Measurements from ENCODE around the gene NCOA1.
"Not testable (repeated sequence)": the region's sequence is repeated elsewhere in the genome, so short reads cannot be mapped to it uniquely, and the experiment has no call there.

NCOA1 gene

DNA sequence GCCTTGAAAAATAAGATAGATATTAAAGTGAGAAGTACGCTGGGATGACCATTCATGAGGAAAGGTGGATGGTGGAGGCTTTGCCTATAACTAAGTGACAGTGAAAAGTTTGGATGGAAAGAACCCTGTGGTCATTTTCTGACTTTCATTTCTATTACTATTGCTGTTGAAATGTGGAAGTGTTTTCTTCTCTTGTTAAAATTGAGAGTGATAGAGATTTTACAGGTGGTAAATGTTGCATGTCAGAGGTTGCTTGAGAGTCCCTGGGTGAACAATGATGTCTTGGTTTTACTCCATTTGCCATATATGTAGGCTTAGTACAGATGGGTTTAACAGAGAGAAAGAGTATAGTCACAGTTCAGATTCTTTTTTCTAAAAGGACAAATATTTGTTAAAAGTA, 18.4 kb downstream of the NCOA1 start:
- no peak for DNase-seq

DNA sequence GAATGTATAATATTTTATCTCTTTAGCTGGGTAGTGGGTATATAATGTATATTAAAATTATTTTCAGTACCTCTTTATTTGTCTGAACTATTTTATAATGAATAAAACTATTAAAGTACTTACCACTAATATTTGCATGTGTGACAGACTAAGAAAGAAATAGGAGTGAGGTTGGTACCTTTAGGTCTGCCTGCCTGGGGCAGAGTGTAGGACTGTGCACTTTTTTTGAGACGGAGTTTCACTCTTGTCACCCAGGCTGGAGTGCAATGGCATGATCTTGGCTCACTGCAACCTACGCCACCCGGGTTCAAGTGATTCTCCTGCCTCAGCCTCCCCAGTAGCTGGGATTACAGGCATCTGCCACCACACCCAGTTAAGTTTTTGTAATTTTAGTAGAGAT, 18.8 kb downstream of the NCOA1 start:
- DNase-seq: no peak

DNA sequence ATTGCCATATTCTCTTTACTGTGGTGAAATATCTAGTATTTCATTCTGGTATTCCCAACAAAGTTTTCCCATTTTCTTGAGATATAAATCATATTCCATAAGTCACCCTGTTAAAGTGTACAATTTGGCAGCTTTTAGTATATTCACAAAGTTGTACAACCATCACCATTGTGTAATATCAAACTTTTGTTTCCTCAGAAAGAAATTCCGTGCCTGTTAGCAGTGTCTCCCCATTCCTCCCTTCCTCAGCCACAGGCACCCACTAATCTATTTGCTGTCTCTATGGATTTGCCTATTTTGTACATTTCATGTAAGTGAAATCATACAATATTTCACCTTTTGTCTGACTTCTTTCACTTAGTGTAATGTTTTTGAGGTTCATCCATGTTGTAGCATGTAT, 19.7 kb downstream of the NCOA1 start:
- no peak for DNase-seq

DNA sequence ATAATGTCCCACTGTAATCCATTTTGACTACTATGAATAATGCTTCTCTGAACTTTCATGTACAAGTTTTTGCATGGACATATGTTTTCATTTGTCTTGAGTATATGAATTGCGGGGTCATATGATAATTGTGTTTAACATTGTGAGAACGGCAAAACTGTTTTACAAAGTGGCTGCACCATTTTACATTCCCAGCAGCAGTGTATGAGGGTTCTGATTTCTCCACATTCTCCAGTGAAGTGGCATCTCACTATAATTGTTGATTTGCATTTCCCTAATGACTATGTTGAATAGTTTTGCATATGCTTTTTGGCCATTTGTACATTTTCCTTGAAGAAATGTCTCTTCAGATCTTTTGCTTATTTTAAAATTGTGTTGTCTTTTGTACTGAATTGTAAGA, 20.1 kb downstream of the NCOA1 start:
- no peak for DNase-seq

DNA sequence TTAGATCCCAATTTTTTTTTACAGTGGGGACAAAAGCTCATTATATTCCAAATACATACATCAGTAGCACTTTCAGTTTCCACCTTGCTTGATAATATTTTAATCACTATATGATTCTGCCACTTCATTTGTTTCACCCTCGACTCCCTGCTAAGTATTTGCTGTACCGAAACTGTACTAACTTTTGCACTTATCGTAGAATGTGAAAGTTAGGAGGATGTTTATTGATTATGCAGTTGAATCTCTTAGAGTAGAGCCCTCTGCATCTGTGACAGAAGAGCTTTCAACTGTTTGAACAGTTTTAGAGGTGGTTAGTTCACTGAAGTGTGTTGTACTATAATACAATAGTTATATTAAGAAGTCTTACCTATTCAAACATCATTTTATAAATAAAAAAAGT, 20.8 kb downstream of the NCOA1 start:
- no peak for DNase-seq

DNA sequence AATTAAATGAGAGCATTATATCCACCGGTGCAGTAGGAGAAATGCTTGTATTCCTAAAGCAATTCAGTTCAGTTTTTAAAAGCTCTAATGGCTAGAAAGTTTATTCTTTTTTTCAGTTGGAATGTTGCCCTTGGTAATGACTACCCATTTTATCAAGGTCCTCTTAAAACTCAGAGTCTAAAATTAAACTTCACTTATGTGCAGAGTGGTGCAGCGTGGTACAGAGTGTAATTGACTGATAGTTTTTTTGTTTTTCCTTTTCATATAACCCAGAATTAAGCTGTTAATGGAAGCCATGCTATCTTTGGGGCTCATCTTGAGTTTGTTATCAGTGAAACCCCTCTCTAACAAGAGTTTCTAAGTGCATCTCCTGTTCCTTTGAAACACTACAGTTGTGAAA, 21.4 kb downstream of the NCOA1 start:
- DNase-seq: no peak

DNA sequence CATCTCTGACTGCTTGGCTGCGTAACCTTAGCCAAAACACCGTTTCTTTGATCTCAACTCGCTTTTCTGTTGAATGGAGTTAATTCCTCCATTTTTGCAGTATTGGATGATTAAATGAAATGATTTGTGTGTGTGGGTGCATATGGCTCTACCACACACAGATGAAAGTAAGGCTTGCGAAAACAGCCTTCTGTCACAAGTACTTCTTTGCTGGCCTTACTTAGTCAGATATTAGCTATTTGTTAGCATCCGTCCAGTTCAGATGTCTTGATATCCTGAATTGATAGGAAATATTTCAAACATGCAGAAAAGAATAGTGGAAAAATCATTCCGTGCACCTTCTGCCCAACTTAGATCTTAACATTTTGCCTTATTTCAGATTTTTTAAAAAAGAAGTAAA, 21.8 kb downstream of the NCOA1 start:
- DNase-seq: no peak

DNA sequence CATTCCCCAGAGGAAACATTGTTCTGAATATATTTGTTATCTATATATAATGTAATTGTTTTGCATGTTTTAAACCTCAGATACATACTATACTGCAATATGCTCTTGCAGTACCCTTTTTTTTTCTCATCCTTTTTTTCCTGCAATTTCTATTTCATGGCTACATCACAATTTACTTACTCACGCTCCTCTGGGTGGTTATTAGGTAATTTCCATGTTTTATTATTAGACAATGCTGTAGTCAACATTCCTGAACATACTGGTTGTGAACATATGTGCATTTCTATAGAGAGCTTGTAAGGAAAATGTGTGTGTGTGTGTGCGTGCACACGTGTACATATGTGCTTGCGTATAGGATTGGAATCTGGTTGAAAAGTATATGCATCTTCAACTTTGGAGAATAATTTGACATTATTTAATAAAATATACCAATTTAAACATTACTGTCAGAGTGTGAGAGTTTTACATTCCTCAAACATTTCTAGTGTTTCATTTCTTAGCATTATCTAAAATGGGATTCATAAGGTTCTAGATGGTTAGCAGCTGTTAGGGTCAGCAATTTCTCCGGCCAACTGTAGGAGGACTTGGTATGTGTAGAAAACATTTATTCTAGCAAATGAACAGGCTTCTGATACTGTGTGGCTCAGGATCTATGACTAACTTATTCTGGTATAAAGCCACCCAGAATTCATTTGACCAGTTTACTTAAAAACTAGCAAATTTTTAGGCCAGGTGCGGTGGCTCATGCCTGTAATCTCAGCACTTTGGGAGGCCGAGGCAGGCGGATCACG, 22.4 kb downstream of the NCOA1 start:
- no peak for DNase-seq

DNA sequence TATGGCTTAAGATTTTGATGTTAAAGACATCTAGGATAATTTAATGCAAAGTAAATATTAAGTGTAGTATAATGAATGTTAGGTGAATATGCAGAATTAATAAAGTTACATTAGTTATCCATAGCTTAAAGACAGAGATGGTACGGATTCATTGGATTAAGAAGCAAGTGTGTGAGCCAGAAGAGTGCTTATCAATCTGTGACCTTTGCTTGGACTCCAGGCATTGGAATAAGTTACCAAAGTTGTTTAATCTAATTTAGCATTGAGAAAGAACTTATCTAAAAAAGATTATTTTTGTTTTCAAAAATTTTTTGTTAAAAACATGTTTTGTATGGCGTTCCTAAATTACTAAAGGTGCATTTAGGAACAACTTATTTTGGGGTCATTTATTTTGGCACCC, 23.8 kb downstream of the NCOA1 start:
- DNase-seq: no peak

DNA sequence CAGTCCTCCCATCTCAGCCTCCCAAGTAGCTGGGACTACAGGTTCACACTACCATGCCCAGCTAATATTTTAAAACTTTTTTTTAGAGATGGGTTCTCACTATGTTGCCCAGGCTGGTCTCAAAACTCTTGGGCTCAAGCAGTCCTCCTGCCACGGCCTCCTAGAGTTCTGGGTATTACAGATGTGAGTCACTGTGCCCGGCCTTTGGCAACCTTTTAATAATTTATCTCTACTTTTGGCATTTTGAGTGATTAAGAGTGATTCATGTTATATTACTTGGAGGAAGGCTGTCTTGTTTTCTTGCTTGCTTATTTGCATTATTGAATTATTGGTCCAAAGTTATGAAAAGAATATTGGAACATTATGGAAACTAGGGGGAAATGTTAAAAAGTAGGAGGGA, 24.3 kb downstream of the NCOA1 start:
- DNase-seq: no peak

DNA sequence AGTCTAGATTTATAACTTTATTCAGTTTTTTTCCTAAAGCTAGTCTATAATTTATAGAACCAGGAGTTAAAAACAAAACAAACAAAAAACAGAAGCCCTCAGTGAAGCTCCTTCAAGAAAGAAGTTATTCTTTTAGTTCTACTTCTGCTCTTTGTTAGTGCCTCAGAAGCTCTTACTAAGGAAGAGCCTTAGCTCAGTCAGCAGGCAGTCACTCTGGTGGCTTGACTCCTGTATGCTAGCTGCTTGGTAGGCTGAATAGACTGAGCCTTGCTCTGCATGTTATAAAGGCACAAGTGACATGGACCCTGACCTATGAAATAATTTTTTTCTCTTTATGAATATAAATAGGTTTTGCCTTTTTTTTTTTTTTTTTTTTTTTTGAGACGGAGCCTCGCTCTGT, 24.8 kb downstream of the NCOA1 start:
- no peak for DNase-seq

DNA sequence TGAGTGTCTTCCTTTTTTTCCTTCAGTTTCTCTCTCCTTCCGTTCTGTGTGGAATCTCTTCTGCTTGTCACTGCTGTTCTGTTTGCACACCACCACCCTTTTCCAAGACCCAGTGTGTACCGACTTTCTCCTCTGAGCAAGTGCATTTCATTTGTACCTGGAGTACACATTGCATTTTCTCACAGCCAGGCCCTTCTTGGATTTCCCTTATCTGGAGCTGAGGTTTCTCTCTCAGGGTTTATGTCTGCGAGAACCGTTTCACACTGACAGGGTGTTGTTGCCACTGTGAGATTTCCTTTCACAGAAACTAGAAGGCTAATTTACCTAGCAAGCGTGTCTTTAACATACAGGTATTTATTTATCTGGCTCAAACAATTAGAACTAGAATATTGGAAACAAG, 26.2 kb downstream of the NCOA1 start:
- no peak for DNase-seq

DNA sequence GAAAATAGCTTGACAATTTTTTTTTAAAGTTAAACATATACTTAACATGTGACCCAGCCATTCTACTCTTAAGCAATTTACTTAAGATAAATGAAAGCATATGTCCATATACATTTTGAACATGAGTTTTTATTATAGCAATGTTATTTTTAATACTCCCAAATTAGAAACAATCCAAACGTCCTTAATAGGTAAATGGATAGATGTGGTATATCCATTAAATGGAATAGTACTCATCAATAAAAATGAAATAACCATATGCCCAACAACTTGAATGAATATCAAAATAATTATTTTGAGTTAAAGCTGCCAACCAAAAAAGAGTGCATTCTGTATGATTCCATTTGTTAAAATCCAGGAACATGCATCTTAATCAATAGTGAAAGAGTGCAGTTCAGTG, 29.1 kb downstream of the NCOA1 start:
- DNase-seq: no peak

DNA sequence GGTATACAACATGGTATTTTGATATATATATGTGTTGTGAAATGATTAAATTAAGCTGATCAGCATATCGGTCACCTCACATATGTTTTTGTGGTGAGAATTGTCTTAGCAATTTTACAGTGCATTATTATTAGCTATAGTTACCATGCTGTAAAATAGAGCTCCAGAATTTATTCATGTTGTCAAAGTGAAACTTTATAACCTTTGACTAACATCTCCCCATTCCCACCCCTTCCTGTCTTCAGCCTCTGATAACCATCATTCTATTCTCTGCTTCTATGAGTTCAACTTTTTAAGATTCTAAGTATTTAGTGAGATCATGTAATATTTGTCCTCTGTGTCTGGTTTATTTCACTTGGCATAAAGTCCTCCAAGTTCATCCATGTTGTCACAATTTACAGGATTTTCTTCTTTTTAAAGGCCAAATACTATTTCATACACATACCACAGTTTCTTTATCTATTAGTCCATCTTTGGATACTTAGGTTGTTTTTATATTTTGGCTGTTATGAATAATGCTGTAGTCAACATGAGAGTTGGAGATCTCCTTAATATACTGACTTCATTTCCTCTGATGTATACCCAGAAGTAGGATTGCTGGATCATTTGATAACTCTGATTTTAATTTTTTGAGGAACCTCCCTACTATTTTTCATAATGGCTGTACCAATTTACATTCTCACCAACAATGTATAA, 30.3 kb downstream of the NCOA1 start:
- DNase-seq: no peak

DNA sequence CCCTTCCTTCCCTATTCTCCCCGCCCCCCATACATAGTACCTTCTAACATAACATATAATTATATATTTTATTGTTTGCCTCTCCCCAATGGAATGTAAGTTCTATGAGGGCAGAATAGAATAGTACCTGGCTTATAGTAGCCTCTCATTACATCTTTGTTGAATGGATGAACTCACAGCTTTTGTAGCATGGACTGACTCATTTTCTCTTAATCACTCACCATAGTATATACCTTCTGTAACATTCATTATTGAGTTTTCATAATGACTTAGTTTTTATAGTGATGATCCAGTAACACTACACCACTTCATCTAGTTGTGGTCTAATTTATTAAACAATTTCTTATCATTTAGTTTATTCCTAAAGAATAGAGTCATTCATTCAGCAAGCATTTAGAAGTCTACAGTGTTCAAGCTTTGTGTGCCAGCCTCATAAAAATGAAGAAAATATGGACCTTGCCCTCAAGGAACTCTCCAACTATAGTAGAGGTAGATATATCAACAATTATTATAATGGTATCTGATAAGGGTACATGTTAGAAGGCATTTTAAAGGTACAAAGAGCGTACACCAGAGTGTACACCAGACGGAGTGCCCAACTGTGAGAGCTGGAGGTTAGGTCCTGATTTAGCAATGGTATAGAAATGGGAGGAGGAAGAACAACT, 31.1 kb downstream of the NCOA1 start:
- DNase-seq: no peak

DNA sequence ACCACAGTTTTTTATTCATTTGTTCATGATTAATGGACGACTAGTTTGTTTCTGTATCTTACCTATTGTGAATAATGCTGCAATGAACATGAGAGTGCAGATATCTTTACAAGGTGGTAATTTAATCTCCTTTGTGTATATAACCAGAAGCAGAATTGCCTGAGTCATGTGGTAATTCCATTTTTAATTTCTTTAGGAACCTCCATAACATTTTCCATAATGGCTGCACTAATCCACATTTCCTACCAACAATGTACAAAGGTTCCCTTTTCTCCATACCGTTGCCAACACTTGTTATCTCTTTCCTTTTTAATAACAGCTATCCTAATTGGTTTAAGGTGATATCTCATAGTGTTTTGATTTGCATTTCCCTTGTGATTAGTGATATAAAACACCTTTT, 36.5 kb downstream of the NCOA1 start:
- no peak for DNase-seq

DNA sequence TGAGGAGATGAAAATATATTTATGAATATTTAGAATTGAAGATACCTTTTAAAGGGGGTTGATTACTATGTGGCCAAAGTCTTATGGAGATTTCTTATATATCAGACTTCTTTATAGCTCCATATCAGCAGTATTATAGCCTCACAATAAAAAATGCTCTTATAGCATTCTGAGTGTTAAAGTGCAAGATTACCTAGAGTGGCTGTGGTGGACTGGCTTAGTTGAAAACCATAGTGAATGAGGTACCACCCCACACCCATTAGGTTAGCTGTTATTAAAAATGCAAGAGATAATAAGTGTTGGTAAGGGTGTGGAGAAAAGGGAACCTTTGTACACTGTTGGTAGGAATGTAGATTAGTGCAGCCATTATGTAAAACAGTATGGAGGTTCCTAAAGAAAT, 39.7 kb downstream of the NCOA1 start:
- DNase-seq: no peak

DNA sequence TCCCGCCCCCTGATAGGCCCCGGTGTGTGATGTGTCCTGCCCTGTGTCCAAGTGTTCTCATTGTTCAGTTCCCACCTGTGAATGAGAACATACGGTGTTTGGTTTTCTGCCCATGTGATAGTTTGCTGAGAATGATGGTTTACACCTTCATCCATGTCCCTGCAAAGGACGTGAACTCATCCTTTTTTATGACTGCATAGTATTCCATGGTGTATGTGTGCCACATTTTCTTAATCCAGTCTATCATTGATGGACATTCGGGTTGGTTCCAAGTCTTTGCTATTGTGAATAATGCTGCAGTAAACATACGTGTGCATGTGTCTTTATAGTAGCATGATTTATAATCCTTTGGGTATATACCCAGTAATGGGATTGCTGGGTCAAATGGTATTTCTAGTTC, 40.6 kb downstream of the NCOA1 start:
- DNase-seq: not testable (repeated sequence)

DNA sequence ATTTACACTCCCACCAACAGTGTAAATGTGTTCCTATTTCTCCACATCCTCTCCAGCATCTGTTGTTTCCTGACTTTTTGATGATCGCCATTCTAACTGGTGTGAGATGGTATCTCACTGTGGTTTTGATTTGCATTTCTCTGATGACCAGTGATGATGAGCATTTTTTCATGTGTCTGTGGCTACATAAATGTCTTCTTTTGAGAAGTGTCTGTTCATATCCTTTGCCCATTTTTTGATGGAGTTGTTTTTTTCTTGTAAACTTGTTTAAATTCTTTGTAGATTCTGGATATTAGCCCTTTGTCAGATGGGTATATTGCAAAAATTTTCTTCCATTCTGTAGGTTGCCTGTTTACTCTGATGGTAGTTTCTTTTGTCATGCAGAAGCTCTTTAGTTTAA, 41.0 kb downstream of the NCOA1 start:
- DNase-seq: not testable (repeated sequence)

DNA sequence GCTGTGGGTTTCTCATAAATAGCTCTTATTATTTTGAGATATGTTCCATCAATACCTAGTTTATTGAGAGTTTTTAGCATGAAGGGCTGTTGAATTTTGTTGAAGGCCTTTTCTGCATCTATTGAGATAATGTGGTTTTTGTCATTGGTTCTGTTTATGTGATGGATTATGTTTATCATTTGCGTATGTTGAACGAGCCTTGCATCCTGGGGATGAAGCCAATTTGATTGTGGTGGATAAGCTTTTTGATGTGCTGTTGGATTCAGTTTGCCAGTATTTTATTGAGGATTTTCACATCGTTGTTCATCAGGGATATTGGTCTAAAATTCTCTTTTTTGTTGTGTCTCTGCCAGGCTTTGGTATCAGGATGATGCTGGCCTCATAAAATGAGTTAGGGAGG, 42.5 kb downstream of the NCOA1 start:
- DNase-seq: not testable (repeated sequence)

DNA sequence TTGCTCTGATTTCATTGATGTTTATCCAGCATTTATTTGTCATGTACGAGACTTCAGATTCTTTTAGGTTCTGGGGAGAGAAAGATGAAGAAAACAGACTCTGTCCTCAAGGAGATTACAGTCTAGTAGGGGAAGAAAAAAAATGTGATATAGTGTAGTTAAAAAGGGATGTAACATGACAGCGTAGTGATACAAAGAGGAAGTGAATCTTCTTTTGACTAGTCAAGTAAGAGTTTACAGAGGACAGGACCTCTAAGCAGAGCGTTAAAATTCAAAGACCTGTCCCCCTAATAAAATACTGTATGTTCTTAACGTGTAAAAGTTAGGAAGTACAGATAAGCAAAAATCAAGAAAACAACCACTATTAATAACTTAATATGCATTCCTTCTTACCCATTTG, 47.7 kb downstream of the NCOA1 start:
- DNase-seq: no peak

DNA sequence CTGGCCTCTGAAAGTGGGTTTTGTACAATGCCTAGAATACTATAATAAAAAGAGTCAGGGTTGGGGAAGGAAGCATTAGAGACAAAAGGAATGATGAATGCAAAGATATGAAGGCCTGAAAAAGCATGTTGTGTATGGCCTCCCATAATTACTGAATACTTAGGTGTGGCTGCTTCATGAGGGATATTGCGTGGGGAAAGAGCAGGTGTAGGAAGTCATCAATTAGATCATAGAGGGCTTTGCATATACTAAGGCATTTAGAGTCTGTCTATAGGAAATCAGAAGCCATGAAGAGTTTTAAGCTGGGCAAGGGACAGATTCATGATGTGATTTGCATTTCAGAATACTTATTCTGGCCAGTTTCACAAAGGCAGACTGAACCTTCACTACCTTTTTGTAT, 48.2 kb downstream of the NCOA1 start:
- DNase-seq: no peak

DNA sequence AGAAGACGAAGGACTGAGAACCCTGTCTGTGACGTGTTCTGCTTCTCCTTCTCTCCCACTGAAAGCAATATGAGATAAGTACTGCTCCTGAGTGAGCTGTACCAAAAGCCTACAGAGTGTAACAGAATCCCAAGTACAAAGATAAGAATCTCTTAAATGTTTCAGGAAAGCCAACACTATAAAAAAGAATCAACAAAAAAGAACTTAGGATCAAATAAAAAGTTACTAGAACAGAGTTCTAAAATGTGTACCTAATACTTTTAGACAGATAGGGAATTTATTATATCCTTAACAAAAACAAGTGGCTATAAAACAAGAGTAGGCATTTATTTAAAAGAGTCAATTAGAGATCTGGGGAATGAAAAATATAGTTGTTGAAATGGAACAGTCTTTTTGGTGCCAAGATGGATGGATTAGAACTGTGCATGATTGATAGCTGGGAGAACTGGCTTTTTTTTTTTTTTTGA, 49.0 kb downstream of the NCOA1 start:
- DNase-seq: no peak

DNA sequence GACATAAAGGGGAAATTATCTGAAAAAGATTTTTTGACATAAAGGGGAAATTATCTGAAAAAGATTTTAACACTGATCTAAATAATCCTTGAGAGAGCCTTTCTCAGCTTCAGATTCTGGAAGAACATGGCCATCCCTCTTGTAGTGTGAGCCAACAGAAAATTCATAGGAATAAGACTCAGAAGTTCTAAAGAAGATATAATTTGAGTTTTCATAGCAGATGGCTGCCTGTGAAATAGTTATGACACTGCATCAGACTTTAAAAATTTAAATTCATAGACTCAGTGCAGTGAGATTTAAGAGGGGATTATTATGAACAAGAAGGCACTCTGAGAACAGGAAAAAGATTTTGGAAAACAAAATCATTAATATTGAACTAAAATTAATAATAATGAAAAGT, 50.6 kb downstream of the NCOA1 start:
- no peak for DNase-seq

Data from stimulated activated naive CD4-positive, alpha-beta T cell (primary cell).